ENCODE data around the gene KIF18B. TPM values are rescaled to one million over a fixed set of nuclear protein-coding genes. Genes with fewer than 3 reads are reported as not detected.

KIF18B gene
- total and polyA plus RNA-seq, 10 of the 15 experiments (the other 5 are each of a cell fraction or from before 2014, with no cell fraction given): 2.8 to 46.2 (median 20.5) TPM

DNA sequence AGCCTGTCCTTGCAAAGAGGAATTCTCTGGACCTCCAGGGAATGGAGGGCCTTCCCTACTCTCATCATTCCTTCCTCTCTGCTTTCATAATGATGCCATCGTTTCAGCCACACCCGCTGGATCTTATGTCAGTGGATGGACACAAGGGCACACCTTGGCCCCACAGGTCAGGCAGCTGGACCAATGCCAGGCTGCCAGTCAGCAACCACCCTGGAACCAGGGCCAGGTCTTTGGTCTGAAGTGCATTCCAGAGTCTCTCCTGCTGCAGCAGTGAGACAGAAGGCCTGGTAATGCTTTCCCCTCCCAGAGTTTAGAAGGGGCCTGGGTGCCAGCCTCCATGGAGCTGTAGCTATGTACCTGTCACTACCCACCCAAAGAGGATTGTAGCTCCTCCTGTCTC lies 13.1 kb upstream of the KIF18B start:
- TF ChIP-seq PAX5 (IDR thresholded peaks at IDR 0.05; ENCODE audit: borderline replicate concordance, low read depth, low read length) (no peak), SMC3 (IDR thresholded peaks at IDR 0.05; ENCODE audit: borderline replicate concordance, low read length) (no peak), CREB1 (IDR thresholded peaks at IDR 0.05; ENCODE audit: low read depth) (no peak)
- ChIA-PET RAD21 (ENCODE audit: unreplicated experiment) (no interaction called here), POLR2A (no interaction called here), CTCF (interaction anchor here (0.7 to 2.5 kb wide), 2 partner anchors 40 to 432 kb away, joined by 3 to 12 read pairs; no protein-coding TSS in a partner anchor), SMC1A (ENCODE audit: uncharacterized antibody, unreplicated experiment) (no interaction called here)
- H2AFZ ChIP-seq (ENCODE audit: control insufficient read depth, low read depth, low read length): no peak overlapping the region
- H3K27me3 ChIP-seq (replicated peaks in 1 of 2; ENCODE audit: control insufficient read depth in 2 of 2, insufficient read depth in 2 of 2, low read length in 1 of 2): peaks cover 3 to 6% of the 10 kb centered on the region in 2 experiments; a peak in 3 of 4 replicates
- DNase-seq (ENCODE audit: low read depth, low spot score): no peak
- WGBS (ENCODE audit: insufficient coverage, insufficient replicate concordance, low lambda C conversion rate, missing lambda C conversion rate): 0% methylated on average over 2 of the region's 2 CpGs
- H3K4me2 ChIP-seq (ENCODE audit: control insufficient read depth, insufficient read depth): no peak overlapping the region
- H3K4me3 ChIP-seq: no peak overlapping the region
- BruUV-seq (replicated peaks): no TSS peak
- intact Hi-C loops (cut with micrococcal nuclease; ENCODE audit: unreplicated experiment): no loop called here
- H3K4me1 ChIP-seq (ENCODE audit: control insufficient read depth, insufficient read depth, low read length): no peaks in the 10 kb centered on the region
- no peak overlapping the region for H3K9ac ChIP-seq (ENCODE audit: control insufficient read depth, insufficient read depth, low read length)
- H3K9me3 ChIP-seq (replicated peaks; ENCODE audit: control insufficient read depth, insufficient read depth, low read length): no peaks in the 10 kb centered on the region
- no peaks in the 10 kb centered on the region for H4K20me1 ChIP-seq (ENCODE audit: control insufficient read depth, insufficient read depth)
- no peak for ATAC-seq
- in situ Hi-C loops (cut with MboI): no loop called here
- H3K36me3 ChIP-seq (ENCODE audit: control insufficient read depth in 2 of 2, insufficient read depth in 2 of 2, low read length in 1 of 2): no peaks in the 10 kb centered on the region
- FAIRE-seq: no peak
- no peaks in the 10 kb centered on the region for H3K79me2 ChIP-seq (ENCODE audit: control insufficient read depth, insufficient read depth, low read length)
- no peak overlapping the region for H3K27ac ChIP-seq (ENCODE audit: control insufficient read depth, insufficient read depth)

GRCh38 chr17:44959821-44960531 lies 12.4 kb upstream of the KIF18B start:
- ATAC-seq: no peak
- Histone ChIP-seq H4K20me1 (ENCODE audit: control insufficient read depth, insufficient read depth) (no peaks in the 10 kb centered on the region), H3K36me3 (ENCODE audit: control insufficient read depth in 2 of 2, insufficient read depth in 2 of 2, low read length in 1 of 2) (no peaks in the 10 kb centered on the region), H3K9me3 (replicated peaks; ENCODE audit: control insufficient read depth, insufficient read depth, low read length) (no peaks in the 10 kb centered on the region), H3K27ac (ENCODE audit: control insufficient read depth, insufficient read depth) (no peak overlapping the region), H3K79me2 (ENCODE audit: control insufficient read depth, insufficient read depth, low read length) (no peaks in the 10 kb centered on the region), H3K4me1 (ENCODE audit: control insufficient read depth, insufficient read depth, low read length) (no peaks in the 10 kb centered on the region), H3K9ac (ENCODE audit: control insufficient read depth, insufficient read depth, low read length) (no peak overlapping the region), H3K27me3 (replicated peaks in 1 of 2; ENCODE audit: control insufficient read depth in 2 of 2, insufficient read depth in 2 of 2, low read length in 1 of 2) (peaks cover 4 to 6% of the 10 kb centered on the region in 2 experiments), H2AFZ (ENCODE audit: control insufficient read depth, low read depth, low read length) (no peak overlapping the region), H3K4me2 (ENCODE audit: control insufficient read depth, insufficient read depth) (no peak overlapping the region), H3K4me3 (no peak overlapping the region)
- WGBS (ENCODE audit: insufficient coverage, insufficient replicate concordance, low lambda C conversion rate, missing lambda C conversion rate): 17% methylated on average over 39 of the region's 56 CpGs
- ChIA-PET RAD21 (ENCODE audit: unreplicated experiment) (no interaction called here), CTCF (interaction anchor here (1.1 kb wide), 1 partner anchor 39 kb away, joined by 3 read pairs; no protein-coding TSS in a partner anchor), SMC1A (ENCODE audit: uncharacterized antibody, unreplicated experiment) (no interaction called here), POLR2A (no interaction called here)
- no peak for FAIRE-seq
- intact Hi-C loops (cut with micrococcal nuclease; ENCODE audit: unreplicated experiment) (no loop called here), in situ Hi-C loops (cut with MboI) (no loop called here)
- DNase-seq (ENCODE audit: low read depth, low spot score): no peak
- no peak for TF ChIP-seq NR2C1 (IDR thresholded peaks at IDR 0.05)
- TF ChIP-seq BHLHE40 (IDR thresholded peaks at IDR 0.05; ENCODE audit: borderline replicate concordance in 1 of 2, low read depth in 2 of 2, low read length in 1 of 2): peak in 1 of 2 experiments; percentile 16; a peak in 1 of 4 replicates
- no TSS peak for BruUV-seq (replicated peaks)

Data from GM12878 (cell line).